GM12878 (cell line): Measurements from ENCODE around the gene MINAR1. TPM values are rescaled to one million over a fixed set of nuclear protein-coding genes. Genes with fewer than 3 reads are reported as not detected.

ENCODE experiments used
- ATAC-seq: fragments of 200-7000 bp; cut with Tn5 transposase; 3 replicates; pipeline ENCODE4 v1.9.1; 2020; ENCODE audit warnings: mild to moderate bottlenecking, moderate library complexity
- BruUV-seq: library from RNA; stranded (reverse); fragments of 400-500 nt; replicated peaks from 2 replicates; lab custom pipeline; 2021; lab: Mats Ljungman, UMichigan
- CTCF ChIA-PET: fragments of 300-600 bp; sonication (Branson Sonifier 250); formaldehyde crosslinking; extraction: SDS; loops from one replicate; lab custom pipeline; 2021; ENCODE audit warnings: inconsistent platforms; lab: Yijun Ruan, JAX
- POLR2A ChIA-PET: fragments of 350-600 bp; formaldehyde crosslinking; extraction: SDS; loops from one replicate; lab custom pipeline; 2021; ENCODE audit warnings: inconsistent platforms; lab: Charles Lee
- RAD21 ChIA-PET: fragments of 300-600 bp; sonication (Branson Sonifier 250); formaldehyde crosslinking; loops from one replicate; lab custom pipeline; 2023; ENCODE audit warnings: antibody characterized with exemption; ENCODE audit not compliant: unreplicated experiment; lab: Charles Lee
- SMC1A ChIA-PET: fragments of 300-600 bp; sonication (Branson Sonifier 250); formaldehyde crosslinking; loops from one replicate; lab custom pipeline; 2023; ENCODE audit not compliant: unreplicated experiment, uncharacterized antibody; lab: Charles Lee
- DNase-seq: peaks from one replicate; pipeline ENCODE4 v3.0.0-alpha.2; 2011; ENCODE audit warnings: low read depth, low spot score
- FAIRE-seq: peaks from 3 replicates; lab custom pipeline; 2011; peaks lifted over from hg19 to GRCh38; lab: Jason Lieb, UNC
- H2AFZ ChIP-seq: 2 replicates; pipeline ENCODE4 v1.6.0; 2011; ENCODE audit warnings: low read depth, low read length, control low read depth; ENCODE audit not compliant: control insufficient read depth
- H3K27ac ChIP-seq: 2 replicates; pipeline ENCODE4 v1.5.1; 2011; ENCODE audit warnings: control low read depth; ENCODE audit not compliant: control insufficient read depth, insufficient read depth
- H3K27me3 ChIP-seq, 2 experiments: replicated peaks in 1 of 2; 2 replicates each; pipeline versions ENCODE4 v1.6.0 to v1.6.1; 2011; ENCODE audit warnings: low read length in 1 of 2; ENCODE audit not compliant: control insufficient read depth in 2 of 2, insufficient read depth in 2 of 2
- H3K36me3 ChIP-seq, 2 experiments: 2 replicates each; pipeline ENCODE4 v1.5.1; 2011; ENCODE audit warnings: low read length in 1 of 2; ENCODE audit not compliant: control insufficient read depth in 2 of 2, insufficient read depth in 2 of 2
- H3K4me1 ChIP-seq: 2 replicates; pipeline ENCODE4 v1.6.1; 2011; ENCODE audit warnings: mild to moderate bottlenecking, low read length, moderate library complexity, mixed read lengths; ENCODE audit not compliant: control insufficient read depth, insufficient read depth
- H3K4me2 ChIP-seq: 2 replicates; pipeline ENCODE4 v1.6.0; 2011; ENCODE audit warnings: control low read depth; ENCODE audit not compliant: control insufficient read depth, insufficient read depth
- H3K4me3 ChIP-seq: fragments of 200-600 bp; sonication (generic); 2 replicates; pipeline ENCODE4 v1.5.1; 2016
- H3K79me2 ChIP-seq: 2 replicates; pipeline ENCODE4 v1.6.0; 2011; ENCODE audit warnings: low read length; ENCODE audit not compliant: control insufficient read depth, insufficient read depth
- H3K9ac ChIP-seq: 2 replicates; pipeline ENCODE4 v1.8.0; 2011; ENCODE audit warnings: low read length, control low read depth, mixed read lengths; ENCODE audit not compliant: control insufficient read depth, insufficient read depth
- H3K9me3 ChIP-seq: replicated peaks from 3 replicates; pipeline ENCODE4 v1.5.1; 2011; ENCODE audit warnings: mild to moderate bottlenecking, low read length; ENCODE audit not compliant: control insufficient read depth, insufficient read depth
- H4K20me1 ChIP-seq: 2 replicates; pipeline ENCODE4 v1.6.0; 2011; ENCODE audit not compliant: control insufficient read depth, insufficient read depth
- IKZF2 ChIP-seq, 2 experiments: fragments of 450-650 bp; IDR thresholded peaks; 2 replicates each; pipeline ENCODE4 v1.6.1; 2017; ENCODE audit warnings: mild to moderate bottlenecking in 2 of 2, moderate library complexity in 2 of 2
- MEF2B ChIP-seq: fragments of 450-650 bp; IDR thresholded peaks from 2 replicates; pipeline ENCODE4 v1.6.1; 2018; ENCODE audit warnings: mild to moderate bottlenecking, moderate library complexity; ENCODE audit not compliant: partially characterized antibody, poor library complexity, severe bottlenecking
- RAD21 ChIP-seq: IDR thresholded peaks from 2 replicates; pipeline ENCODE4 v1.6.1; 2011; ENCODE audit warnings: mild to moderate bottlenecking, low read depth, low read length, moderate library complexity; ENCODE audit not compliant: insufficient read depth
- SUZ12 ChIP-seq: fragments of 200-600 bp; sonication (generic); IDR thresholded peaks from one replicate; pipeline ENCODE4 v1.6.1; 2018; ENCODE audit warnings: antibody characterized with exemption, mild to moderate bottlenecking; ENCODE audit not compliant: unreplicated experiment
- ZNF384 ChIP-seq: IDR thresholded peaks from 2 replicates; pipeline ENCODE4 v1.6.1; 2012; ENCODE audit warnings: low read depth, mild to moderate bottlenecking, low read length, improper control_type of control experiment, borderline replicate concordance
- ZZZ3 ChIP-seq: IDR thresholded peaks from 2 replicates; pipeline ENCODE4 v1.6.1; 2011; ENCODE audit warnings: low read depth; ENCODE audit not compliant: control insufficient read depth, insufficient read length
- WGBS: methylation state at CpG from one replicate; pipeline ENCODE4 v1.1.6; 2016; ENCODE audit warnings: low lambda C conversion rate; ENCODE audit not compliant: insufficient replicate concordance, insufficient coverage; ENCODE audit errors: missing lambda C conversion rate; 5-methylcytosine and 5-hydroxymethylcytosine counted together
- in situ Hi-C: fragments of 300-500 bp; cut with MboI; formaldehyde crosslinking; loops from 9 replicates; pipeline ENCODE4 v1.14.3; 2018; ENCODE audit warnings: mixed read lengths
- intact Hi-C: fragments of 100-400 bp; cut with micrococcal nuclease; formaldehyde crosslinking; loops from one replicate; pipeline ENCODE4 v1.14.2; 2022; ENCODE audit not compliant: unreplicated experiment
- polyA plus RNA-seq, 11 experiments: library from polyadenylated mRNA; depleted of rRNA in 4 of 11; unstranded in 6 of 11; stranded (reverse) in 5 of 11; fragments of >200 nt; fragmentation: Nextera tagmentation in 4 of 11; fragmentation: Illumina TruSeq in 1 of 11; extraction: Ambion mirVana in 4 of 11; extraction: Trizol in 1 of 11; gene quantifications; 1 replicate in 1 of 11; 2 replicates in 10 of 11; pipeline versions ENCODE4 v1.2.1 to v1.2.3, GENCODE V29; 2011 to 2016; ENCODE audit warnings: inconsistent platforms in 2 of 11, missing spikeins in 2 of 11, low read depth in 1 of 11
- total RNA-seq, 4 experiments: library from RNA; depleted of rRNA in 3 of 4; stranded (reverse); fragments of >200 nt in 3 of 4; fragmentation: Illumina TruSeq in 1 of 4; extraction: Trizol in 1 of 4; gene quantifications; 2 replicates each; pipeline versions ENCODE4 v1.2.1 to v1.2.3, GENCODE V29; 2013 to 2021

Gene MINAR1
- total and polyA plus RNA-seq, 10 of the 15 experiments (the other 5 are each of a cell fraction or from before 2014, with no cell fraction given), result 0.05 to 0.40 (median 0.24) TPM

DNA sequence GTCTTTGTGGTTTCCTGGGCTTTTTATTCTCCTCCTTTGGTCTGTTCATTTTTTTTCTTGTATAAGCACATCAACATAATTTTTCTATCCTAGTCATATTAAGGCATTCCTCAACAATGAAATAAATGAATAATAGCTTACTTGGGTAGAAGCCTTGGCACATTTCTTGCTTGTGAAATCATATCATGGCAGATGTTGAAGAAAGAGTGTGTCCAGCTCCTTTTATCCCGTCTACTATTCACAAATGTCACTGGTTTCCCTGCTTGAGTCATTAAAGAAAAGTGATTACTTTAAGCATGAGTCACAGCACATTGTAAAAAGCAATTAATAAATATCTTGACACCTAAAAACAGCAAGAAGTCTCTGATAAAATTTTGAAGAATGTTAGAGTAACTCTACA, 42.1 kb downstream of the MINAR1 start:
- H3K9ac ChIP-seq, result no peak overlapping the region
- no TSS peak for BruUV-seq
- ChIA-PET POLR2A (no interaction called here), RAD21 (no interaction called here), SMC1A (no interaction called here), CTCF (no interaction called here)
- no peaks in the 10 kb centered on the region for H4K20me1 ChIP-seq
- H3K27ac ChIP-seq, result no peak overlapping the region
- no peaks in the 10 kb centered on the region for H3K9me3 ChIP-seq
- FAIRE-seq (no peak), ATAC-seq (no peak), DNase-seq (no peak)
- in situ Hi-C loops, result no loop called here
- H3K4me1 ChIP-seq, result no peaks in the 10 kb centered on the region
- no peak for TF ChIP-seq MEF2B
- 0% methylated on average over 1 of the region's 1 CpG for WGBS
- no peaks in the 10 kb centered on the region for H3K79me2 ChIP-seq
- H3K4me2 ChIP-seq, result no peak overlapping the region
- no peaks in the 10 kb centered on the region for H3K36me3 ChIP-seq
- H3K27me3 ChIP-seq, result no peaks in the 10 kb centered on the region; a peak in 1 of 4 replicates
- H2AFZ ChIP-seq, result no peak overlapping the region
- no peak overlapping the region for H3K4me3 ChIP-seq
- intact Hi-C loops, result no loop called here

DNA sequence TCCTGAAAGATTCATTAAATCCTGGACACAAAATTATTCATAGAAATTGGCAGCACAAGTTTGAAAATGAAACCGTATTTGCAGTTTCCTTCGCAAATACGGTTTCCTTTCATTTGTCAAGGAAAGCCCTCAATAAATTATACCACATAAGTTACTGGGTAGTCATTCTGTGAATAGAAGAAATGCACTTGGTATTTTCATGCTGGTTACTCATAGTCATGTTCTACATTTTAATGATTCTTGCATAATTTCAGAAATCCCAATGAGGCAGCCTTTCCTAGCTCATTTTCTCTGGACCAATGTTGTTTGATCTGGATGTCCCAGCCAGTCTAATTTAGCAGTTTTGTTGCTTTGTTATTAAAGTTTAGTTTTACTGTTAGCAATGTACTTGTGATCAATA, 43.2 kb downstream of the MINAR1 start:
- TF ChIP-seq IKZF2 (IDR thresholded peaks at IDR 0.05), result no peak
- TF ChIP-seq ZNF384, result no peak
- no peak for TF ChIP-seq RAD21
- no peak for TF ChIP-seq SUZ12
- no peak for TF ChIP-seq ZZZ3
- Histone ChIP-seq H3K4me3 (no peak overlapping the region), H2AFZ (no peak overlapping the region), H3K9me3 (no peaks in the 10 kb centered on the region), H3K36me3 (no peaks in the 10 kb centered on the region), H4K20me1 (no peaks in the 10 kb centered on the region), H3K27me3 (no peaks in the 10 kb centered on the region; a peak in 1 of 4 replicates), H3K9ac (no peak overlapping the region), H3K4me1 (no peaks in the 10 kb centered on the region), H3K79me2 (no peaks in the 10 kb centered on the region), H3K27ac (no peak overlapping the region), H3K4me2 (no peak overlapping the region)
- DNase-seq (no peak), FAIRE-seq (no peak), ATAC-seq (no peak)
- no TSS peak for BruUV-seq
- SMC1A ChIA-PET, result no interaction called here
- RAD21 ChIA-PET, result no interaction called here
- CTCF ChIA-PET, result no interaction called here
- intact Hi-C loops (no loop called here), in situ Hi-C loops (no loop called here)
- POLR2A ChIA-PET, result no interaction called here
- WGBS, result 78% methylated on average over 3 of the region's 3 CpGs
